ENCODE data around the gene SLC17A6. TPM values are rescaled to one million over a fixed set of nuclear protein-coding genes. Genes with fewer than 3 reads are reported as not detected.

Gene SLC17A6
- polyA plus RNA-seq, 1 donor from 2014 or later: 3.3 TPM

DNA sequence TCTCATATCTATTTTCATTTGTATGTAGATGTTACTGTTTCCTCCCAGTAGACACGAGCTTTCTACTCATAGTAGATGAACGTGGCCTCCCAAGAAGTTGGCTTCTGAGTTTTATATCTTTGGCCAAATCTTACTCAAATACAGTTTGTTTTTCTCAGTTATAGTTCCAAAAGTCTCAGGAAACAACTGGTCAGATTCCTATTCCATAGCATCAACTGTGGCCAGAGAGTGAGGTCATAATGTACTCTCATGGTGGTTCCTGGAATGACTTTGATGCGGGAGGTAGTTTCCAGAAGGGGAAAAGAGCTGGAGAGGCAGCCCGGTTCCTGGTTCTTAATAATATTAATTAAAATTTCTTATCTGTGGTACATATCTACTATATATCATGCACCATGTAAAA, 77.3 kb downstream of the SLC17A6 start:
- Histone ChIP-seq H3K27me3 (ENCODE audit: insufficient read depth, low read depth, low read length) (no peaks in the 10 kb centered on the region), H2AFZ (ENCODE audit: low read depth, low read length) (no peak overlapping the region), H3K79me2 (replicated peaks; ENCODE audit: insufficient read depth, low read length) (no peaks in the 10 kb centered on the region), H3K4me3 (ENCODE audit: low read length) (no peak overlapping the region), H3K9ac (ENCODE audit: low read length) (no peak overlapping the region), H4K20me1 (ENCODE audit: insufficient read depth) (no peaks in the 10 kb centered on the region), H3K27ac (ENCODE audit: low read length) (no peak overlapping the region), H3K4me2 (ENCODE audit: low read length) (no peak overlapping the region), H3K9me2 (ENCODE audit: insufficient read depth, low read length) (no peaks in the 10 kb centered on the region), H3F3A (ENCODE audit: insufficient read depth, low read length, poor library complexity, severe bottlenecking) (no peaks in the 10 kb centered on the region), H3K36me3 (ENCODE audit: insufficient read depth, low read length) (no peaks in the 10 kb centered on the region), H3K9me3 (ENCODE audit: low read length) (no peaks in the 10 kb centered on the region)
- TF ChIP-seq EP300 (conservative IDR thresholded peaks at IDR 0.05; ENCODE audit: poor library complexity, severe bottlenecking) (no peak), TAF1 (IDR thresholded peaks at IDR 0.05; ENCODE audit: low read depth) (no peak), MXI1 (conservative IDR thresholded peaks at IDR 0.05; ENCODE audit: poor library complexity, severe bottlenecking) (no peak), RAD21 (conservative IDR thresholded peaks at IDR 0.05) (no peak), REST (IDR thresholded peaks at IDR 0.05; ENCODE audit: borderline replicate concordance) (no peak), SMC3 (conservative IDR thresholded peaks at IDR 0.05; ENCODE audit: poor library complexity) (no peak)

- H3K9me2 ChIP-seq (ENCODE audit: insufficient read depth, low read length): no peaks in the 10 kb centered on the region
- no peaks in the 10 kb centered on the region for H4K20me1 ChIP-seq (ENCODE audit: insufficient read depth)
- TF ChIP-seq EP300 (conservative IDR thresholded peaks at IDR 0.05; ENCODE audit: poor library complexity, severe bottlenecking): no peak
- TF ChIP-seq, protein P1, sequence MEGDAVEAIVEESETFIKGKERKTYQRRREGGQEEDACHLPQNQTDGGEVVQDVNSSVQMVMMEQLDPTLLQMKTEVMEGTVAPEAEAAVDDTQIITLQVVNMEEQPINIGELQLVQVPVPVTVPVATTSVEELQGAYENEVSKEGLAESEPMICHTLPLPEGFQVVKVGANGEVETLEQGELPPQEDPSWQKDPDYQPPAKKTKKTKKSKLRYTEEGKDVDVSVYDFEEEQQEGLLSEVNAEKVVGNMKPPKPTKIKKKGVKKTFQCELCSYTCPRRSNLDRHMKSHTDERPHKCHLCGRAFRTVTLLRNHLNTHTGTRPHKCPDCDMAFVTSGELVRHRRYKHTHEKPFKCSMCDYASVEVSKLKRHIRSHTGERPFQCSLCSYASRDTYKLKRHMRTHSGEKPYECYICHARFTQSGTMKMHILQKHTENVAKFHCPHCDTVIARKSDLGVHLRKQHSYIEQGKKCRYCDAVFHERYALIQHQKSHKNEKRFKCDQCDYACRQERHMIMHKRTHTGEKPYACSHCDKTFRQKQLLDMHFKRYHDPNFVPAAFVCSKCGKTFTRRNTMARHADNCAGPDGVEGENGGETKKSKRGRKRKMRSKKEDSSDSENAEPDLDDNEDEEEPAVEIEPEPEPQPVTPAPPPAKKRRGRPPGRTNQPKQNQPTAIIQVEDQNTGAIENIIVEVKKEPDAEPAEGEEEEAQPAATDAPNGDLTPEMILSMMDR (IDR thresholded peaks at IDR 0.05; ENCODE audit: poor library complexity, severe bottlenecking): no peak
- no peak for TF ChIP-seq EZH2 (IDR thresholded peaks at IDR 0.05; ENCODE audit: borderline replicate concordance, insufficient read depth, low read length, poor library complexity, severe bottlenecking)
- no peak for TF ChIP-seq MXI1 (conservative IDR thresholded peaks at IDR 0.05; ENCODE audit: poor library complexity, severe bottlenecking)
- TF ChIP-seq RAD21 (conservative IDR thresholded peaks at IDR 0.05): no peak
- TF ChIP-seq SMC3 (conservative IDR thresholded peaks at IDR 0.05; ENCODE audit: poor library complexity): no peak
- no peak for TF ChIP-seq REST (IDR thresholded peaks at IDR 0.05; ENCODE audit: borderline replicate concordance)
- no peak for TF ChIP-seq TAF1 (IDR thresholded peaks at IDR 0.05; ENCODE audit: low read depth)
These were observed 78.3 kb downstream of the SLC17A6 start for GRCh38 chr11:22416462-22416861.

More at GRCh38 chr11:22416462-22416861, 78.3 kb downstream of the SLC17A6 start:
- H3K4me3 ChIP-seq (ENCODE audit: low read length): no peak overlapping the region
- no peaks in the 10 kb centered on the region for H3F3A ChIP-seq (ENCODE audit: insufficient read depth, low read length, poor library complexity, severe bottlenecking)
- H3K27me3 ChIP-seq (ENCODE audit: insufficient read depth, low read depth, low read length): no peaks in the 10 kb centered on the region
- H3K27ac ChIP-seq (ENCODE audit: low read length): no peak overlapping the region
- H3K9me3 ChIP-seq (ENCODE audit: low read length): no peaks in the 10 kb centered on the region
- H3K36me3 ChIP-seq (ENCODE audit: insufficient read depth, low read length): no peaks in the 10 kb centered on the region
- H3K79me2 ChIP-seq (replicated peaks; ENCODE audit: insufficient read depth, low read length): no peaks in the 10 kb centered on the region
- no peak overlapping the region for H3K9ac ChIP-seq (ENCODE audit: low read length)
- H3K4me2 ChIP-seq (ENCODE audit: low read length): no peak overlapping the region
- H2AFZ ChIP-seq (ENCODE audit: low read depth, low read length): no peak overlapping the region

Measured in neural cell (in vitro differentiated cells).